Hepatocyte (in vitro differentiated cells): Measurements from ENCODE around the gene BCL10. TPM values are rescaled to one million over a fixed set of nuclear protein-coding genes. Genes with fewer than 3 reads are reported as not detected.

Source experiments
- DNase-seq: peaks from one replicate; pipeline ENCODE4 v3.0.0-alpha.2; 2016; ENCODE audit warnings: low spot score
- H2AFZ ChIP-seq: fragments of 200-600 bp; sonication (generic); 2 replicates; pipeline ENCODE4 v1.6.0; 2016; ENCODE audit warnings: antibody characterized with exemption, mild to moderate bottlenecking
- H3K27ac ChIP-seq: fragments of 200-600 bp; sonication (generic); 2 replicates; pipeline ENCODE4 v1.5.1; 2016; ENCODE audit warnings: mild to moderate bottlenecking
- H3K27me3 ChIP-seq: fragments of 200-600 bp; sonication (generic); 2 replicates; pipeline ENCODE4 v1.6.1; 2016
- H3K36me3 ChIP-seq: fragments of 200-600 bp; sonication (generic); replicated peaks from 2 replicates; pipeline ENCODE4 v1.5.1; 2016; ENCODE audit warnings: low read depth; ENCODE audit not compliant: insufficient read depth
- H3K4me1 ChIP-seq: fragments of 200-600 bp; sonication (generic); 2 replicates; pipeline ENCODE4 v1.5.1; 2016; ENCODE audit warnings: mild to moderate bottlenecking, moderate library complexity; ENCODE audit not compliant: insufficient read depth
- H3K4me2 ChIP-seq: fragments of 200-600 bp; sonication (generic); 2 replicates; pipeline ENCODE4 v1.6.0; 2016
- H3K4me3 ChIP-seq: fragments of 200-600 bp; sonication (generic); 2 replicates; pipeline ENCODE4 v1.5.1; 2016; ENCODE audit warnings: mild to moderate bottlenecking
- H3K79me2 ChIP-seq: fragments of 200-600 bp; sonication (generic); 2 replicates; pipeline ENCODE4 v1.6.0; 2017; ENCODE audit warnings: mild to moderate bottlenecking
- H3K9me2 ChIP-seq: fragments of 200-600 bp; sonication (generic); replicated peaks from 2 replicates; pipeline ENCODE4 v1.6.0; 2017; ENCODE audit warnings: mild to moderate bottlenecking; ENCODE audit not compliant: insufficient read depth
- H3K9me3 ChIP-seq: fragments of 200-600 bp; sonication (generic); 2 replicates; pipeline ENCODE4 v1.5.1; 2016; ENCODE audit warnings: low read depth, mild to moderate bottlenecking
- H4K20me1 ChIP-seq: fragments of 200-600 bp; sonication (generic); 2 replicates; pipeline ENCODE4 v1.6.0; 2016; ENCODE audit warnings: mild to moderate bottlenecking; ENCODE audit not compliant: insufficient read depth, poor library complexity, severe bottlenecking
- EZH2 ChIP-seq: fragments of 200-600 bp; sonication (generic); IDR thresholded peaks from 2 replicates; pipeline ENCODE4 v1.6.1; 2016; ENCODE audit warnings: antibody characterized with exemption, mild to moderate bottlenecking, borderline replicate concordance
- EZH2phosphoT487 ChIP-seq: fragments of 200-600 bp; sonication (generic); IDR thresholded peaks from one replicate; pipeline ENCODE4 v1.6.1; 2018; ENCODE audit warnings: antibody characterized with exemption, mild to moderate bottlenecking, low read depth, moderate library complexity; ENCODE audit not compliant: unreplicated experiment, severe bottlenecking
- WGBS: methylation state at CpG from one replicate; pipeline ENCODE4 v1.1.6; 2016; ENCODE audit warnings: low lambda C conversion rate; ENCODE audit errors: missing lambda C conversion rate; 5-methylcytosine and 5-hydroxymethylcytosine counted together
- polyA plus RNA-seq: library from polyadenylated mRNA; unstranded; fragments of >200 nt; fragmentation: Nextera tagmentation; extraction: Ambion mirVana; gene quantifications from 2 replicates; pipeline ENCODE4 v1.2.1, GENCODE V29; 2016
- total RNA-seq: library from RNA; depleted of rRNA; stranded (reverse); fragments of >200 nt; gene quantifications from 2 replicates; pipeline ENCODE4 v1.2.3, GENCODE V29; 2014
- TF ChIP-seq, protein P1 (sequence below): fragments of 200-600 bp; sonication (generic); IDR thresholded peaks from 2 replicates; pipeline ENCODE4 v1.5.1; 2016; ENCODE audit warnings: antibody characterized with exemption, mild to moderate bottlenecking; ENCODE audit not compliant: poor library complexity

BCL10 gene
- total and polyA plus RNA-seq, 2 experiments from 2014 or later: 25.9 to 33.5 TPM

DNA sequence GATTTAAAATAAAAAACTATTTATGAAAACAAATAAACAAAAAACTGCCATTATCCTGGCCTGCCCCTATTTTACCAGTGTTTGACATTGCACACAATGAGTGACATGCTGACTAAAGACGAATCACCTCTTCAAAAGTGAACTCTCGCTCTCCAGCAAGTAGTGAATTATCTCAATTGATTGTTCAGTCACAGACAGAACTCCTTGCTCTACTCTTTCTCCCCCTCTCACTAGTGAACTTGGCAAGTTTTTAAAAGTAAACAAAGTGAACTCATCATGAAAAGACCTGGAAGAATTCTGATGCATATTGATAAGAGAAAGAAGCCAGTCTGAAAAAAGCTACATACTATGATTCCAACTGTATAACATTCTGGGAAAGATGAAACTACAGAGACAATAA, 12.3 kb downstream of the BCL10 start:
- Histone ChIP-seq H3K36me3 (peaks cover 3% of the 10 kb centered on the region), H3K27me3 (no peaks in the 10 kb centered on the region), H4K20me1 (no peaks in the 10 kb centered on the region), H3K4me1 (no peaks in the 10 kb centered on the region), H3K9me2 (no peaks in the 10 kb centered on the region), H3K27ac (no peak overlapping the region), H3K4me2 (no peak overlapping the region), H3K79me2 (peaks cover 27% of the 10 kb centered on the region), H2AFZ (no peak overlapping the region), H3K4me3 (no peak overlapping the region), H3K9me3 (no peaks in the 10 kb centered on the region)
- TF ChIP-seq EZH2 (no peak), EZH2phosphoT487 (no peak)
- TF ChIP-seq, protein P1, sequence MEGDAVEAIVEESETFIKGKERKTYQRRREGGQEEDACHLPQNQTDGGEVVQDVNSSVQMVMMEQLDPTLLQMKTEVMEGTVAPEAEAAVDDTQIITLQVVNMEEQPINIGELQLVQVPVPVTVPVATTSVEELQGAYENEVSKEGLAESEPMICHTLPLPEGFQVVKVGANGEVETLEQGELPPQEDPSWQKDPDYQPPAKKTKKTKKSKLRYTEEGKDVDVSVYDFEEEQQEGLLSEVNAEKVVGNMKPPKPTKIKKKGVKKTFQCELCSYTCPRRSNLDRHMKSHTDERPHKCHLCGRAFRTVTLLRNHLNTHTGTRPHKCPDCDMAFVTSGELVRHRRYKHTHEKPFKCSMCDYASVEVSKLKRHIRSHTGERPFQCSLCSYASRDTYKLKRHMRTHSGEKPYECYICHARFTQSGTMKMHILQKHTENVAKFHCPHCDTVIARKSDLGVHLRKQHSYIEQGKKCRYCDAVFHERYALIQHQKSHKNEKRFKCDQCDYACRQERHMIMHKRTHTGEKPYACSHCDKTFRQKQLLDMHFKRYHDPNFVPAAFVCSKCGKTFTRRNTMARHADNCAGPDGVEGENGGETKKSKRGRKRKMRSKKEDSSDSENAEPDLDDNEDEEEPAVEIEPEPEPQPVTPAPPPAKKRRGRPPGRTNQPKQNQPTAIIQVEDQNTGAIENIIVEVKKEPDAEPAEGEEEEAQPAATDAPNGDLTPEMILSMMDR: no peak
- no peak for DNase-seq
- 86% methylated on average over 2 of the region's 2 CpGs for WGBS

DNA sequence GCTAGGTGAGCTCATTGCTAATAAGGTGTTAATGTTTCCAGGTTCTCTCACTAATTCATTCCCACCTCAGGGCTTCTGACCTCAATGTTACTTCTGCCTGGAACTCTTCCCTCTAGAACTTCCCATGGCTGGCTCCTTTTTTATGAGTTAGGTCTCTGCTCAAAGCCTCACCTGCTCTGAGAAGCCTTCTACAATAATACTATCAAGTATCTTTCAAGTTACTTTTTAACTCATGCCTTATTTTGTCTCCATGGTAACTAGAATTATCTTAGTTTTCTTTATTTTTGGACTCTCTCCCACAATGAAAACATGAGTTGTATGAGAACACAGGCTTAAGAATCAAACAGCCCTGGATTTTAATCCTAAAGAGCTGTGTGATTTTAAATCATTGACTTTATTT, 13.4 kb downstream of the BCL10 start:
- H3K27me3 ChIP-seq: no peaks in the 10 kb centered on the region
- H3K4me1 ChIP-seq: no peaks in the 10 kb centered on the region
- no peaks in the 10 kb centered on the region for H3K9me2 ChIP-seq
- TF ChIP-seq EZH2phosphoT487 (no peak), EZH2 (no peak)
- TF ChIP-seq, protein P1: no peak
- no peak overlapping the region for H3K4me2 ChIP-seq
- no peak overlapping the region for H2AFZ ChIP-seq
- no peaks in the 10 kb centered on the region for H3K9me3 ChIP-seq
- peaks cover 35% of the 10 kb centered on the region for H3K79me2 ChIP-seq
- H3K36me3 ChIP-seq: peaks cover 3% of the 10 kb centered on the region
- DNase-seq: no peak
- peak overlapping the region; percentile 41 for H3K27ac ChIP-seq
- no peak overlapping the region for H3K4me3 ChIP-seq
- H4K20me1 ChIP-seq: peaks cover 9% of the 10 kb centered on the region

DNA sequence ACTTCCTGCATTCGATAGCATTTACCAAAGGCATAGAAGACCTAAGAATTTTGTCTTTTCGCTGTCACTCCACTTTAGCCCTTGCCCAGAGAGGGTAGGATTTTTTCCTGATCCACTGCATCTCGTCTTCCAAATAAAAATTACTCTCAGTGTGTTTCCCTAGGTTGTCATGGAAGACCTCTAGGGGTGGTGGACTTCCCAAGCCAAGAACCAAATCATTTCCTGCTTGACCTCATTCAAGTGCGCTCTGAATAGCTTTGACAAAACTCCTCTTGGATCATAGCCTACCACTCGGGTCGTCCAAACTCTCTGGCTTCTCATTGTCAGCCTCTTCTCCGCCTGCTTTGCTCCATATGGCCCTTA, 16.5 kb downstream of the BCL10 start:
- no peak for TF ChIP-seq EZH2
- no peak for TF ChIP-seq EZH2phosphoT487
- Histone ChIP-seq H3K9me2 (no peaks in the 10 kb centered on the region), H3K4me3 (no peak overlapping the region), H3K36me3 (no peaks in the 10 kb centered on the region), H3K79me2 (peaks cover 26% of the 10 kb centered on the region), H3K27ac (peak overlapping the region; percentile 38), H3K4me2 (peak overlapping the region; percentile 81), H3K9me3 (no peaks in the 10 kb centered on the region), H3K27me3 (no peaks in the 10 kb centered on the region), H4K20me1 (peaks cover 19% of the 10 kb centered on the region), H3K4me1 (no peaks in the 10 kb centered on the region), H2AFZ (peak overlapping the region; percentile 53)
- WGBS: 64% methylated on average over 7 of the region's 7 CpGs
- no peak for DNase-seq

DNA sequence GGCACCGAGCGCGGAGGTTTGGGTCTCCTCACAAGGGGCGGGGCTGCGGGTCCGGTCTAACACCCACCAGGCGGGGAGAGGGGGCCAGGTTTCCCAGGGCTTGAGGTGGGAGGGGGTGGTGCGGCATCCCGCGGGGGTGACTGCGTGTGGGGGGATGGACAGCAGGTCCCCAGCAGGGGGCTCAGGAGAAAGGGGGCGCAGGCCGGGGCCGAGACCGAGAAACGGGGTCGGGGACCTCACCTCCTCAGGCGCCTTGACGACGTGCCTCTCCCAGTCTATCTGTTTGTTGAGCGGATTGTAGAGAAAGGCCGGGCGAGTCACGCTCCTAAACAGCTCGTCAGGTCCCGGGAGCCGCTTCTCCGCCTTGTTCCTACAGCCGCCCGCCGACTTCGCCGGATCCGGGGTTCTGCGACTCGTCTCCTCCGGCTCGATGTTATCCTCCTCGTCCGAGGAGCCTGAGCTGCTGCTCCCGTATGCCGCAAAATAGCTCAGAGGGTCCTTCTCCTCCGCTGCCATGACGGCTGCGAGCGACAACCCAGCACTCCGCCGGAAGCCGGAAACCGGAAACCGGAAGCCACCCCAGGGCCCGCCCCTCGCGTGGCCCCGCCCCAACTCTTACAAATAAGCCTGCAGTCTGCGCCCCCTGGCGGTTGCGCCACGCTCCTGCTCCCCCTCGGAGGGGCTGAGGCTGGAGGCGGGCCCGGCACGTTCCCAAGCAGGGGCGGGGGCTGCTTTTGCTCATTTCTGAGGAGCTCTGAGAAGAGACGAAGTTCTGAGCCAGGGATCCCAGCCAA, 17.1 kb downstream of the BCL10 start, which contains the start of gene C1orf52:
Gene C1orf52, minus strand, starts transcription at position 545 of the 794 bp plus-strand sequence. Its CDS starts 29 bp downstream, at position 516.
- Histone ChIP-seq H3K27me3 (no peaks in the 10 kb centered on the region), H4K20me1 (peaks cover 19% of the 10 kb centered on the region), H2AFZ (peak within 1 kb of the TSS; percentile 85), H3K4me2 (peak within 1 kb of the TSS; percentile 81), H3K4me3 (peak within 1 kb of the TSS; percentile 67), H3K9me3 (no peaks in the 10 kb centered on the region), H3K79me2 (peaks cover 29% of the 10 kb centered on the region), H3K9me2 (no peaks in the 10 kb centered on the region), H3K4me1 (no peaks in the 10 kb centered on the region), H3K27ac (peak within 1 kb of the TSS; percentile 87), H3K36me3 (no peaks in the 10 kb centered on the region)
- 2% methylated on average over 32 of the region's 65 CpGs for WGBS
- DNase-seq: peak; percentile 98
- TF ChIP-seq EZH2: no peak
- TF ChIP-seq, protein P1: peak; percentile 99
- TF ChIP-seq EZH2phosphoT487: no peak
